ENCODE data around the gene SMIM38. TPM values are rescaled to one million over a fixed set of nuclear protein-coding genes. Genes with fewer than 3 reads are reported as not detected.

Gene SMIM38
- total RNA-seq, result 0.19 TPM
- long read RNA-seq, result 0 reads

DNA sequence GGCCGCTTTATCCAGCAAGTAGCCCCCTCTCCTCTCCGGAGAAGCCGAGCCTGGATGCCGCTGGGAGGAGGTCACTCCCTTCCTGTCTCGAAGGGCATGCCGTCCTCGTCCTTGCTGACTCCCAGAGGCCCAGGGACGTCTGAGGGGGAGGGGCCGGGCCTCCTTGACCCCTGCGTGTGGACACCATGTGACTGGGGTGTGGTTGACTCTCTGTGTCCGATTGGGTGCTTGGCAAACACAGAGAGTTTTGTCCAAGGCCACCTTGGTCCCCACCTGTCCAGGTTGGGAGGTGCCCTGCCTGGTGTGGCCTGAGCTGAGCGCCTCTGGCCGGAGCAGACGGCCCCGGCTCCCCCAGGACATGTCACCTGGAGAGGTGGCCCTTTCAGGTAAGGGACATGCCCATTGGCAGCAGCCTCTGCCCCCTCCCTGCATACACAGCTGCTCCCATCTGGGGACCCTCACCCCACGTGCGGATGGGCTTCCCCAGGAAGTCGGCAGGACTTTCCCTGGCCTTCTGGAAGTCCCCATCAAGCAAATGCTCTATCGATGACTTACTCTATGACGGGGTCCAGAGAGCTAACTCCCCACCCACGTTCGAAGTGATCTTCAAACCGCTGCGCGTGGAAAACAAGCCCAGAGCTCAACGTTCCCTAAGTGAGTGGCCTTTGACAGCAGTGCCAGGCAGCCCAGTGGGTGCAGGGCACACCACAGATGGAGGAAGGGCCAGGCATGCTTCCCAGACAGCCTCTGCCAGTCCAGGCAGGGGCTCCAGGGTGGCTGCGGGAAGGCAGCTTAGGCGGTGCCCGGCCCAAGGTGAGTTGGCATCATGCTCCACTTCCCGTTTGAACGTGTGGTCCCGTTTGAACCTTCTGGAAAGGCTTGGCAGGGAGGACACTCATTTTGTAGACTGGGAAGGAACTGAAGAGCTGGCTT lies at the start of gene SMIM38:
TSS of gene SMIM38 (plus strand) at position 634 of the 933 bp plus-strand sequence. CDS start 1,912 bp downstream, outside the sequence.
- intact Hi-C loops (cut with DNase I), result loop anchor here (5.0 kb wide), 1 partner anchor 487 kb away; the partner anchor contains the start of gene CCND1
- DNase-seq (ENCODE audit: low spot score), result no peak

DNA sequence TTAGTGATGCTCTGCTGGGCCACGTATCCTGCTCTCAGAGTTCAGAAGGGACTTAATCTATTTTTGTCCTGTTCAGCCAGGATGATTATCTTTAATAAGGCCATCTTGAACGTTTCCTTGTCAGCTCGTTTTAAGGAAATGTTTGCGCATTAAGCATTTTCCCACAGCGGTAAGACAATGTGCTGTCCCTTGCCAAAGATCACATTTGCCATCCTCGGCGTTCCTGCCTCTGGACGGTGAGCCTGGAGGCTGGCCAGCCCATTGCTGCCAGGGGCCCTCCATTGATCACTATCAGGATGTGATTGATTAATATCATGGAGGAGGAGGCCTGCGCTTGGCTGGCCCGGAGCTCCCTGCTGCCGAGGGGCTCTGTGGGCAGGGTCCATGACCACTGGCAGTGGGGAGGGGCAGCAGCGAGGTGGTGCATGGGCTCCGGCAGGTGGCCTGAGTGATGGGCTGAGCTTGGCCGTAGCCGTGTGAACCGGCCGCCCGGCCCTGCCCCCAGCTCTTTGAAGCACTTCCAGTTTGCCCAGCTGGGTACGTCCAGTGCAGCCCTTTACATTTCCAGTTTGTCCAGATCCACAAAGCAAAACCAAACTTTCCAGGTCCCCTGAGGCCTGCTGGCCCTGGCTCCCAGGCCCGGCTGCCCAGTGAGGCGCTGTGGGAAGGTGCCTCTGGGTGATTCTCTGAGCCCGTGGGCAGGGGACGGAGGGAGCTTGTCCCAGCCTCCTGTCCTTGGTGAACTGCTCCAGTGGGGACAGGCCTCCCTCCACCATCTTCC lies 49.5 kb upstream of the SMIM38 start:
- DNase-seq (ENCODE audit: low spot score), result no peak
- intact Hi-C loops (cut with DNase I), result no loop called here

- no peak for DNase-seq (ENCODE audit: low spot score)
Observed at GRCh38 chr11:69107413-69107812, 48.3 kb upstream of the SMIM38 start.

GRCh38 chr11:69108030-69108429 lies 47.7 kb upstream of the SMIM38 start:
- intact Hi-C loops (cut with DNase I), result no loop called here
- no peak for DNase-seq (ENCODE audit: low spot score)

More at GRCh38 chr11:69107413-69107812, 48.3 kb upstream of the SMIM38 start:
- intact Hi-C loops (cut with DNase I), result no loop called here

- intact Hi-C loops (cut with DNase I), result no loop called here
- no peak for DNase-seq (ENCODE audit: low spot score)
Observed at GRCh38 chr11:69108559-69108958, 47.2 kb upstream of the SMIM38 start.

GRCh38 chr11:69109101-69109500 lies 46.6 kb upstream of the SMIM38 start:
- no peak for DNase-seq (ENCODE audit: low spot score)
- intact Hi-C loops (cut with DNase I), result no loop called here

GRCh38 chr11:69110451-69110850 lies 45.3 kb upstream of the SMIM38 start:
- no peak for DNase-seq (ENCODE audit: low spot score)
- intact Hi-C loops (cut with DNase I), result loop anchor here (10.0 kb wide), 1 partner anchor 134 kb away; no protein-coding TSS in a partner anchor

DNA sequence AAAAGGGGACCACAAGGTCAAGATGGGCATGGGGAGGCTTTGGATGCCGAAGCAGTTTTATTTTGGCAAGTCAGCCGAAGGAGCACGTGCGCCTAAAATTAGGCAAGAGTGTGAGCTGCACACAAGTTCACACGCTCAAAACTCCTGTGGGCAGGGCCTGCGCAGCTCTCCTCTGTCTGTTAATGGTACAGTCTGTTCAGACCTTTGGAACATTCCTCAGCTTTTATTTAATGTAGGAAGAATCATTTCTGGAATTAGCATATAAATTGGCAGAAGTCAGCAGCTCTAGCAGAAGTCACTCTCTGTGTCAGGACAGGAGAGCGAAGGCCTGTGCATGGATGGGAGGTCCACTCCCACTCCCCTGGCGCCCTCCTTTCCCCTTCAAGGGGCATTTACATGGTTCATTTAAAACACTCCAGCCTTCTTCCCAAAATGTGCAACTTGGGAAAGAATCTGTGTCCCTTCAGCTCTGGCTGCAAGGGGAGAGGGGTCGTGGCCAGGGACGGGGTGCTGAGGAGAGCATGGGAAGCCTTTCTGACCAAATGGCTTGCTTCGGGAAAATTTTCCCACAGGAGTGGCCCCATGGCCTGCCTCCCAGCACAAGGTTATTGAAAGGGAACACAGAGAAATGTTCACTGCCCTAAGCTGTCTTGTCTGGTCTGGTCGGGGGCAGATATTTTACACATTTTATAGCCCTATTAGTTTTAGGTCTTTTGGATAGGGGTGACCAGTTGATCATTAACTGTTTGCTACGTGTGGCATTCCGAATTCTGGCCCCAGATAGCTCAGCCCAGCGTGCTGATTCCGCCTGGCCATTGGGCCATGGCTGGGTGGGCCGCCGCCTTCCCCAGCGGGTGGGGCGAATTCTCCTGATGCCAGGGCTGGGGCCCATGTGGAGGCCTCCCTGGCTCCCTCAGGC lies 43.9 kb upstream of the SMIM38 start:
- intact Hi-C loops (cut with DNase I), result loop anchor here (10.0 kb wide), 1 partner anchor 133 kb away; no protein-coding TSS in a partner anchor
- DNase-seq (ENCODE audit: low spot score), result no peak

- no peak for DNase-seq (ENCODE audit: low spot score)
- intact Hi-C loops (cut with DNase I), result loop anchor here (10.0 kb wide), 1 partner anchor 132 kb away; no protein-coding TSS in a partner anchor
Observed at GRCh38 chr11:69113226-69113625, 42.5 kb upstream of the SMIM38 start.

DNA sequence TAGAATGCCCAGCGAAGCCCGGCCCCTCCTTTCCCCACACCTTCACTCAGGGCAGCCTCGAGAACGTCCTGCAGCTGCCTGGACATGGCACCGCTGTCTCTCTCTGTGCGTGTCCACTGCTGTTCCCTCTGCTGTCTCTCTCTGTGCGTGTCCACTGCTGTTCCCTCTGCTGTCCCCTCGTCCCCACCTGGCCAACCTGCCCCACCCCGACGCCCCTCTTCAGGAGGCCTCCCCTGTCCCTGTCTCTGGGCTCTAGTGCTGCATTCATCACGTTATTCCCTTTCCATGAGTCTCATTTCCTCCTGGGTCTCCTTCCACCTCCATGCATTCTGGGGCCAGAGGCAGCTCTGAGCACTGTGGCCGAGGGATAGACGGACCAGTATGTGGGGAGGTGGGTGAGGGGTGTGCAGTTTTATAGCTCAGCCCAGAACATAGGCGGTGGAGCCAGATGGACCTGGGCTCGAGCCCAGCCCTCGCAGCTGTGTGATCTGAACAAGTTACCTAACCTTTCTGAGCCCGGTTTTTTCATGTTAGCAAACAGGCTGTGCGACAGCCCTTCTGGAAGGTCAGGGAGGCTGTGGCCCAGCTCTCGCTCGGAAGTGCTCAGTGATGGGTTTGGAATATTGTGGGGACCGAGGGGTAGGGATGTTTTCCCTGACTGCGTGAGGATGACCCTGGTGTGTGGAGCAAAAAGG lies 41.9 kb upstream of the SMIM38 start:
- intact Hi-C loops (cut with DNase I), result loop anchor here (2.0 to 10.0 kb wide), 2 partner anchors 53 to 131 kb away; no protein-coding TSS in a partner anchor
- DNase-seq (ENCODE audit: low spot score), result no peak

DNA sequence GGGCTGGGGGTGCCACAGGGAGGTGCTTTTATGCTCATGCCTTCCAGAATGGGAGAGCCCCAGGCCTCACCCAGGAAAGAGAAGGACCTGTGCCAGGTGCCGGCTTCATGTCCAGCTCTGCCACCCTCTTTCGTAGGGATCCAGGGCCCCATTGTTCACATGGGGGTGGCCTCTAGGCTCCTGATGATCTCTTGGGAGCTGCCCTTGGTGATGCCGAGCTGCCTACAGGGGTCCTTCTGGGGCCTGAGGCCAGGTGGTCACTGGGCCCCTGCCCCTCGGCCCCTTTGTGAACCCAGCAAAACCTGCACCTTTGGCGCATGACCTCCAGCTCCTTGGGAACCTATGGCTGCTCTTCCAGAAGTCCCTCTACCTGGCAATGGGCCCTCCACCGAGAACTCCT lies 41.4 kb upstream of the SMIM38 start:
- DNase-seq (ENCODE audit: low spot score), result no peak
- intact Hi-C loops (cut with DNase I), result loop anchor here (2.0 to 10.0 kb wide), 2 partner anchors 52 to 130 kb away; no protein-coding TSS in a partner anchor

DNA sequence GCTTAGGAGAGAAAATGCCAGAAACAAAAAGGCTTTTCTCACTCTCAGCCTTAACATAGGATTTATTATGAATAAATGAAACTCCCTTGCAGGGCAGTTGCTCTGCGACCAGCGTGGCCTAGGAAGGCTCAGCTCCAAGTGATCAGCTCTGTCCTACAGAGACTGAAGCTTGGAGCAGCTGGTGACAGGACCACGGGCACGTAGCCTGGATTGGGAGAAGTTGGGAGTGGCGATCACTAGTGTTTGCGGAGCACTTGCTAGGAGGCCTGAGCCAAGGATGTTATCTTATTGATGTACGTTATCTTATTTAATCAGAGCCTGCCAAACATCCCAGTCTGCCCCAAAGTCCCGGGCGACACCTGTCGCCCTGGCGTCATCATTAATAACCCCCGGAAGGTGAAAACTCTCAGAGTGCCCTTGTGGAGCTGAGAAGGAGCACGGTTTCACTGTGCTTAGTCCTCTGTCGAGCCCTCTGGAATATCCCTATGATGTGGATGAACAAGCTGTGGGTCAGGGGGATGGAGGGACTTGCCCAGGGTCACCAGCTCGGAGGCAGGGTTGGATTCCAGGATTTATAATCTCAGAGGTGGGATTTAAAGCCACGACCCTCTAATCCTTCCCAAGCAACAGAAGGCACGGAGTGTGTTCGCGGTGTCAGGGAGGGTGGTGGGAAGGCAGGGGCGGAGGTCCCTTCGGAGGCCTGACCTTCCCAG lies 40.8 kb upstream of the SMIM38 start:
- DNase-seq (ENCODE audit: low spot score), result no peak
- intact Hi-C loops (cut with DNase I), result loop anchor here (2.0 to 10.0 kb wide), 2 partner anchors 52 to 130 kb away; no protein-coding TSS in a partner anchor

GRCh38 chr11:69115586-69116560 lies 39.9 kb upstream of the SMIM38 start:
- intact Hi-C loops (cut with DNase I), result loop anchor here (2.0 to 10.0 kb wide), 2 partner anchors 51 to 129 kb away; no protein-coding TSS in a partner anchor
- DNase-seq (ENCODE audit: low spot score), result peak; percentile 86

- intact Hi-C loops (cut with DNase I), result loop anchor here (10.0 kb wide), 1 partner anchor 128 kb away; no protein-coding TSS in a partner anchor
- DNase-seq (ENCODE audit: low spot score), result no peak
Observed at GRCh38 chr11:69116671-69117070, 39.1 kb upstream of the SMIM38 start.

DNA sequence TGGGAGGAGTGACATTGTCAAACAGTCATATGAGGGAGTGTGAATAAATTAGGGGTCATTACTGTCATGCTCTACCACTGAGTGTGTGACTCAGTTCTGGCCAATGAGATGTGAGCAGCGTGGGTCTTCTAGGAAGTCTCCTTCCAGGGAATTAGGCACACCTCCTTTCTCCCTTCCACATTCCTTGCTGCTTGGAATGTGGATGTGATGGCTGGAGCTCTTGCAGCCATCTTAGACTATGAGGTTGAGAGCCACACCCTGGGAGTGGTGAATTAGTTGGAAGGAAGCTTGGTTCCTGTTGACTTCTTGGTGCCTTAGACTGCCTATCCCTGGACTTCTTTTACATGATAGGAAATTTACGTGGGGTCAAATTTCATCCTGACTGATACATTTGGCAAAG lies 36.5 kb upstream of the SMIM38 start:
- intact Hi-C loops (cut with DNase I), result loop anchor here (10.0 kb wide), 1 partner anchor 126 kb away; no protein-coding TSS in a partner anchor
- no peak for DNase-seq (ENCODE audit: low spot score)
